AG09309 (cell line): Measurements from ENCODE around the gene LRRTM1.

Experiments used
- DNase-seq: peaks from one replicate; pipeline ENCODE4 v3.0.0-alpha.2; 2010; ENCODE audit warnings: low read depth
- H3K4me3 ChIP-seq: 2 replicates; pipeline ENCODE4 v1.5.1; 2011; ENCODE audit warnings: mild to moderate bottlenecking, low read depth, low read length, moderate library complexity; ENCODE audit not compliant: control insufficient read depth
- CTCF ChIP-seq: IDR thresholded peaks from 2 replicates; pipeline ENCODE4 v1.5.1; 2011; ENCODE audit warnings: mild to moderate bottlenecking, low read depth, low read length, inconsistent platforms; ENCODE audit not compliant: insufficient read depth, control insufficient read depth; ENCODE audit errors: missing control alignments

The LRRTM1 gene

GRCh38 chr2:80280598-80280997, 24.0 kb downstream of the LRRTM1 start:
- no peak overlapping the region for H3K4me3 ChIP-seq
- no peak for DNase-seq
- TF ChIP-seq CTCF, result no peak

- TF ChIP-seq CTCF, result no peak
- DNase-seq, result no peak
- no peak overlapping the region for H3K4me3 ChIP-seq
These were observed 34.7 kb downstream of the LRRTM1 start for GRCh38 chr2:80269806-80270205.

DNA sequence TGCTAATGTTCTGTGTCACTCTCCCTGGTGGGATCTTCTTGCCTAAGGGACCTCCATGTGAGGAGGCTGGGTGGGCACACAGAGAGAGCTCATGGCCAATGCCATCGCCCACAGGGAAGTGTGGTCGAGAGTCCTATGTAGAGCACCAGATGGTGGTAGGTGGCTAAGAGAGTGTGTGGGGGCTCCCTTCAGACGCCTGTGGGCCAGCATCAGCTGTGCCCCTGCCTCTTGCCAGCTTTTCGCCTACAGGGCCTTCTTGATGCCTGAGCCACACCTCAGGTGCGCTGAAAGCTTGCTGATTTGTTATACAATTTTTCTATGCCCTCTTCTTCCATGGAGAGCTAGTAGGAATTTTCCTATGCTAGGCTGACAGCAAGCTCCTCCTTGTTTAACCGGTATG, 38.3 kb downstream of the LRRTM1 start:
- no peak overlapping the region for H3K4me3 ChIP-seq
- no peak for TF ChIP-seq CTCF
- no peak for DNase-seq

- TF ChIP-seq CTCF, result no peak
- no peak overlapping the region for H3K4me3 ChIP-seq
- DNase-seq, result no peak
These were observed 45.3 kb downstream of the LRRTM1 start for GRCh38 chr2:80259292-80259691.

GRCh38 chr2:80258793-80259192, 45.8 kb downstream of the LRRTM1 start:
- no peak for TF ChIP-seq CTCF
- no peak for DNase-seq
- no peak overlapping the region for H3K4me3 ChIP-seq

- DNase-seq, result no peak
- no peak for TF ChIP-seq CTCF
- H3K4me3 ChIP-seq, result no peak overlapping the region
These were observed 46.2 kb downstream of the LRRTM1 start for GRCh38 chr2:80258341-80258740.

DNA sequence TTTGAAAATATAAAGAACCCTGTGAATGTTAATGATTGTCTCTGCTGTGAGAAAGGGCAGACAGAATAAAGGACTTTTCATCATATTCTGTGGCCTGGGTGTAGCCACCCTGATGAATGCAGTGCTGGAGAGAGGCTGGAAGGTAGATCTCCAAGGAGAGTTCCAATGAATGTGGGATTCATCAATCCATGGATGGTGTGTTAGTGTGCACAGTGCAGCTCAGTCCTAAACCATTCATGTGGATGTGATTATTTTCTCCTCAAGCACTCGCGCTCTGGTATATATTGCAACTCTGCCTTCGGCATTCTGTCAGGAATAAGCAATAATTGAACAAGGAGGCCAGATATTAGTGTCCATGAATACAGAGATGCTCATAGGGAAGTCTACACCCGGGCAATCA, 47.1 kb downstream of the LRRTM1 start:
- H3K4me3 ChIP-seq, result no peak overlapping the region
- DNase-seq, result no peak
- TF ChIP-seq CTCF, result no peak
